Measurements from ENCODE around the gene EXD3.

The EXD3 gene

GRCh38 chr9:137368431-137369035, 54.4 kb downstream of the EXD3 start:
- TF ChIP-seq CTCF (IDR thresholded peaks at IDR 0.05): no peak
- peak overlapping the region in 1 of 2 donors; percentile 41 for H3K27ac ChIP-seq
- H3K4me3 ChIP-seq: peak overlapping the region; percentile 33
- peak; percentile 43 for DNase-seq (ENCODE audit: low spot score)

GRCh38 chr9:137367506-137368430, 55.2 kb downstream of the EXD3 start:
- Histone ChIP-seq H3K27ac (no peak overlapping the region), H3K4me3 (peak overlapping the region; percentile 33)
- no peak for TF ChIP-seq CTCF (IDR thresholded peaks at IDR 0.05)
- peak; percentile 66 for DNase-seq (ENCODE audit: low spot score)

GRCh38 chr9:137366891-137367381, 56.0 kb downstream of the EXD3 start:
- TF ChIP-seq CTCF (IDR thresholded peaks at IDR 0.05): no peak
- H3K27ac ChIP-seq: no peak overlapping the region
- peak; percentile 71 for DNase-seq (ENCODE audit: low spot score)
- no peak overlapping the region for H3K4me3 ChIP-seq

GRCh38 chr9:137366445-137366810, 56.5 kb downstream of the EXD3 start:
- no peak overlapping the region for H3K4me3 ChIP-seq
- TF ChIP-seq CTCF (IDR thresholded peaks at IDR 0.05): no peak
- no peak for DNase-seq (ENCODE audit: low spot score)
- no peak overlapping the region for H3K27ac ChIP-seq

GRCh38 chr9:137365552-137366444, 57.2 kb downstream of the EXD3 start:
- no peak overlapping the region for H3K4me3 ChIP-seq
- no peak for TF ChIP-seq CTCF (IDR thresholded peaks at IDR 0.05)
- DNase-seq (ENCODE audit: low spot score): peak; percentile 61
- H3K27ac ChIP-seq: no peak overlapping the region

- peak; percentile 46 for DNase-seq (ENCODE audit: low spot score)
These were observed 57.9 kb downstream of the EXD3 start for GRCh38 chr9:137365056-137365455.

More at GRCh38 chr9:137365056-137365455, 57.9 kb downstream of the EXD3 start:
- no peak overlapping the region for H3K4me3 ChIP-seq
- no peak for TF ChIP-seq CTCF (IDR thresholded peaks at IDR 0.05)
- no peak overlapping the region for H3K27ac ChIP-seq
